HG02642 (cell line): ENCODE data around the gene OR4F29.
"Not testable (repeated sequence)": the region's sequence is repeated elsewhere in the genome, so short reads cannot be mapped to it uniquely, and the experiment has no call there.

ENCODE experiments used
- ATAC-seq: cut with Tn5 transposase; IDR thresholded peaks from one replicate; pipeline ENCODE4 v1.9.1; 2021; ENCODE audit warnings: mild to moderate bottlenecking; ENCODE audit not compliant: unreplicated experiment, poor library complexity

OR4F29 gene

GRCh38 chr1:451578-451977 is at the start of gene OR4F29:
Gene OR4F29 (minus strand): TSS chr1:451678. CDS start chr1:451678, 0 bp downstream.
- ATAC-seq: not testable (repeated sequence)
